ENCODE data around the gene GPR158.

DNA sequence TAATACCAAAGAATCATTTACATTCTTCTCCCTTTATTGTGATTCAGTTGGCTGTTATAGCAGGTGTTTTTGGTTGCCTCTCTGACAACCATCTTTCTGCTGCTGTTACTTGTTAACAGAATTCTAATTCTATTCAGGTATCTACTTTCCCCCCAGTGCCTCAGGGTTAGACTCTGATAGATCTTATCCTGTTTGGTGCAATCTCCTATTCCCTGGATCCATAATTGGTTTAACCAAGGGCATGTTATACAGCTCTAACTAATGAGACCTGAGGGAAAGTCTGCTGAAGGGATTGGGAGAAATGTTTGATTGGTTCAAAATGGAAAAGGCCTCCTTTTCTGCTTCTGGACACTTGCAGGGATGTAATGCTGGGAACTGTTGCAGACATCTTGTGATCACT, 161.5 kb downstream of the GPR158 start:
- no peak for TF ChIP-seq POLR2A (IDR thresholded peaks at IDR 0.05)
- TF ChIP-seq, protein P1, sequence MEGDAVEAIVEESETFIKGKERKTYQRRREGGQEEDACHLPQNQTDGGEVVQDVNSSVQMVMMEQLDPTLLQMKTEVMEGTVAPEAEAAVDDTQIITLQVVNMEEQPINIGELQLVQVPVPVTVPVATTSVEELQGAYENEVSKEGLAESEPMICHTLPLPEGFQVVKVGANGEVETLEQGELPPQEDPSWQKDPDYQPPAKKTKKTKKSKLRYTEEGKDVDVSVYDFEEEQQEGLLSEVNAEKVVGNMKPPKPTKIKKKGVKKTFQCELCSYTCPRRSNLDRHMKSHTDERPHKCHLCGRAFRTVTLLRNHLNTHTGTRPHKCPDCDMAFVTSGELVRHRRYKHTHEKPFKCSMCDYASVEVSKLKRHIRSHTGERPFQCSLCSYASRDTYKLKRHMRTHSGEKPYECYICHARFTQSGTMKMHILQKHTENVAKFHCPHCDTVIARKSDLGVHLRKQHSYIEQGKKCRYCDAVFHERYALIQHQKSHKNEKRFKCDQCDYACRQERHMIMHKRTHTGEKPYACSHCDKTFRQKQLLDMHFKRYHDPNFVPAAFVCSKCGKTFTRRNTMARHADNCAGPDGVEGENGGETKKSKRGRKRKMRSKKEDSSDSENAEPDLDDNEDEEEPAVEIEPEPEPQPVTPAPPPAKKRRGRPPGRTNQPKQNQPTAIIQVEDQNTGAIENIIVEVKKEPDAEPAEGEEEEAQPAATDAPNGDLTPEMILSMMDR (IDR thresholded peaks at IDR 0.05) = no peak
